Urothelium cell line (cell line): Measurements from ENCODE around the gene PPARA.

Experiments
- DNase-seq: peaks from one replicate; pipeline ENCODE4 v3.0.0; 2011; ENCODE audit warnings: low spot score, mixed read lengths
- FAIRE-seq: peaks from 2 replicates; lab custom pipeline; 2011; peaks lifted over from hg19 to GRCh38; lab: Jason Lieb, UNC

Gene PPARA

GRCh38 chr22:46202897-46203600, 52.7 kb downstream of the PPARA start:
- DNase-seq (no peak), FAIRE-seq (no peak)

GRCh38 chr22:46203601-46203980, 53.3 kb downstream of the PPARA start:
- DNase-seq (no peak), FAIRE-seq (no peak)

GRCh38 chr22:46209262-46209661, 58.9 kb downstream of the PPARA start:
- DNase-seq (no peak), FAIRE-seq (no peak)

GRCh38 chr22:46212195-46212594, 61.9 kb downstream of the PPARA start:
- FAIRE-seq, result no peak

GRCh38 chr22:46213052-46213451, 62.7 kb downstream of the PPARA start:
- DNase-seq (no peak), FAIRE-seq (no peak)

More at GRCh38 chr22:46212195-46212594, 61.9 kb downstream of the PPARA start:
- no peak for DNase-seq

GRCh38 chr22:46214149-46214548, 63.8 kb downstream of the PPARA start:
- no peak for FAIRE-seq

GRCh38 chr22:46214616-46215015, 64.3 kb downstream of the PPARA start:
- FAIRE-seq, result no peak
- no peak for DNase-seq

More at GRCh38 chr22:46214149-46214548, 63.8 kb downstream of the PPARA start:
- DNase-seq, result no peak

- no peak for FAIRE-seq
- no peak for DNase-seq
Measured at GRCh38 chr22:46219636-46220035, 69.3 kb downstream of the PPARA start.

- FAIRE-seq (no peak), DNase-seq (no peak)
Measured at GRCh38 chr22:46220921-46221320, 70.6 kb downstream of the PPARA start.

- DNase-seq (no peak), FAIRE-seq (no peak)
Measured at GRCh38 chr22:46224044-46224897, 73.9 kb downstream of the PPARA start.

- FAIRE-seq (no peak), DNase-seq (no peak)
Measured at GRCh38 chr22:46224898-46225290, 74.6 kb downstream of the PPARA start.

- FAIRE-seq (peak; percentile 98), DNase-seq (no peak)
Measured at GRCh38 chr22:46225631-46226030, 75.3 kb downstream of the PPARA start.

GRCh38 chr22:46226577-46226976, 76.3 kb downstream of the PPARA start:
- no peak for FAIRE-seq
- no peak for DNase-seq

GRCh38 chr22:46229701-46230100, 79.4 kb downstream of the PPARA start:
- FAIRE-seq (no peak), DNase-seq (no peak)

- FAIRE-seq (no peak), DNase-seq (no peak)
Measured at GRCh38 chr22:46230262-46230901, 80.1 kb downstream of the PPARA start.

- FAIRE-seq, result no peak
- no peak for DNase-seq
Measured at GRCh38 chr22:46233231-46233630, 82.9 kb downstream of the PPARA start.

- no peak for DNase-seq
- no peak for FAIRE-seq
Measured at GRCh38 chr22:46234969-46235368, 84.6 kb downstream of the PPARA start.

GRCh38 chr22:46237453-46238124, 87.3 kb downstream of the PPARA start:
- FAIRE-seq, result no peak

GRCh38 chr22:46238541-46238940, 88.2 kb downstream of the PPARA start:
- DNase-seq, result no peak
- FAIRE-seq, result no peak

More at GRCh38 chr22:46237453-46238124, 87.3 kb downstream of the PPARA start:
- DNase-seq, result no peak

- DNase-seq (no peak), FAIRE-seq (no peak)
Measured at GRCh38 chr22:46239261-46240048, 89.1 kb downstream of the PPARA start.
